Type B pancreatic cell (in vitro differentiated cells): Measurements from ENCODE around the gene ASCC3. TPM values are rescaled to one million over a fixed set of nuclear protein-coding genes. Genes with fewer than 3 reads are reported as not detected.

Source experiments
- DNase-seq: peaks from one replicate; pipeline ENCODE4 v3.0.0; 2021; ENCODE audit warnings: mixed read lengths; ENCODE audit not compliant: unreplicated experiment; ENCODE audit errors: extremely low spot score
- H3K27ac Mint-ChIP-seq: 2 replicates; pipeline ENCODE4 v1.8.0; 2021; ENCODE audit warnings: mild to moderate bottlenecking, mixed read lengths
- H3K27me3 Mint-ChIP-seq: 2 replicates; pipeline ENCODE4 v1.8.0; 2021; ENCODE audit warnings: mixed read lengths
- H3K36me3 Mint-ChIP-seq: 2 replicates; pipeline ENCODE4 v1.8.0; 2021; ENCODE audit warnings: mixed read lengths
- H3K4me1 Mint-ChIP-seq: one replicate; pipeline ENCODE4 v1.8.0; 2021; ENCODE audit warnings: mixed read lengths; ENCODE audit not compliant: unreplicated experiment
- H3K4me3 Mint-ChIP-seq: 2 replicates; pipeline ENCODE4 v1.8.0; 2021; ENCODE audit warnings: mild to moderate bottlenecking, mixed read lengths
- H3K9me3 Mint-ChIP-seq: 2 replicates; pipeline ENCODE4 v1.8.0; 2021; ENCODE audit warnings: mixed read lengths
- total RNA-seq: library from RNA; stranded (reverse); gene quantifications from 2 replicates; pipeline ENCODE4 v1.2.1, GENCODE V29; 2021; ENCODE audit warnings: low replicate concordance
- TF ChIP-seq, protein P1 (sequence below): fragments of 200-600 bp; sonication (generic); conservative IDR thresholded peaks from 2 replicates; pipeline ENCODE4 v1.5.0; 2021; ENCODE audit warnings: antibody characterized with exemption, mild to moderate bottlenecking

Gene ASCC3
- total RNA-seq, 1 donor from 2014 or later: 51.2 TPM

DNA sequence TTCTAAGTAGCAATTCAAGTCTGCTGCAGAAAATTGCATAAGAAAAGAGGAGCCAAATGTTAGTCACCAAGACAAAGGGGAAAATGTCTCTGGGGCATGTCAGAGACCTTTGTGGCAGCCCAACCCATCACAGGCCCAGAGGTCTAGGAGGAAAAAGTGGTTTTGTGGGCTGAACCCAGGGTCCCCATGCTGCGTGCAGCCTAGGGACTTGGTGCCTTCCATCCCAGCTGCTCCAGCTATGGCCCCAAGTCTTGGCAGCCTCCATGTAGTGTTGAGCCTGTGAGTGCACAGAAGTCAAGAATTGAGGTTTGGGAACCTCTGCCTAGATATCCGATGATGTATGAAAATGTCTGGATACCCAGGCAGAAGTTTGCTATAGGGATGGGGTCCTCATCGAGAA, 181.1 kb downstream of the ASCC3 start:
- Mint-ChIP-seq H3K9me3 (peaks cover 20% of the 10 kb centered on the region), H3K36me3 (peaks cover 22% of the 10 kb centered on the region), H3K27ac (no peak overlapping the region), H3K4me3 (no peak overlapping the region), H3K4me1 (peaks cover 2% of the 10 kb centered on the region), H3K27me3 (no peaks in the 10 kb centered on the region)
- no peak for DNase-seq
- TF ChIP-seq, protein P1, sequence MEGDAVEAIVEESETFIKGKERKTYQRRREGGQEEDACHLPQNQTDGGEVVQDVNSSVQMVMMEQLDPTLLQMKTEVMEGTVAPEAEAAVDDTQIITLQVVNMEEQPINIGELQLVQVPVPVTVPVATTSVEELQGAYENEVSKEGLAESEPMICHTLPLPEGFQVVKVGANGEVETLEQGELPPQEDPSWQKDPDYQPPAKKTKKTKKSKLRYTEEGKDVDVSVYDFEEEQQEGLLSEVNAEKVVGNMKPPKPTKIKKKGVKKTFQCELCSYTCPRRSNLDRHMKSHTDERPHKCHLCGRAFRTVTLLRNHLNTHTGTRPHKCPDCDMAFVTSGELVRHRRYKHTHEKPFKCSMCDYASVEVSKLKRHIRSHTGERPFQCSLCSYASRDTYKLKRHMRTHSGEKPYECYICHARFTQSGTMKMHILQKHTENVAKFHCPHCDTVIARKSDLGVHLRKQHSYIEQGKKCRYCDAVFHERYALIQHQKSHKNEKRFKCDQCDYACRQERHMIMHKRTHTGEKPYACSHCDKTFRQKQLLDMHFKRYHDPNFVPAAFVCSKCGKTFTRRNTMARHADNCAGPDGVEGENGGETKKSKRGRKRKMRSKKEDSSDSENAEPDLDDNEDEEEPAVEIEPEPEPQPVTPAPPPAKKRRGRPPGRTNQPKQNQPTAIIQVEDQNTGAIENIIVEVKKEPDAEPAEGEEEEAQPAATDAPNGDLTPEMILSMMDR: no peak

- Mint-ChIP-seq H3K36me3 (peaks cover 7% of the 10 kb centered on the region), H3K4me1 (no peaks in the 10 kb centered on the region), H3K27me3 (no peaks in the 10 kb centered on the region), H3K4me3 (no peak overlapping the region), H3K27ac (no peak overlapping the region), H3K9me3 (peaks cover 8% of the 10 kb centered on the region)
- DNase-seq: no peak
- TF ChIP-seq, protein P1: no peak
Observed at GRCh38 chr6:100695445-100695844, 185.7 kb downstream of the ASCC3 start.

DNA sequence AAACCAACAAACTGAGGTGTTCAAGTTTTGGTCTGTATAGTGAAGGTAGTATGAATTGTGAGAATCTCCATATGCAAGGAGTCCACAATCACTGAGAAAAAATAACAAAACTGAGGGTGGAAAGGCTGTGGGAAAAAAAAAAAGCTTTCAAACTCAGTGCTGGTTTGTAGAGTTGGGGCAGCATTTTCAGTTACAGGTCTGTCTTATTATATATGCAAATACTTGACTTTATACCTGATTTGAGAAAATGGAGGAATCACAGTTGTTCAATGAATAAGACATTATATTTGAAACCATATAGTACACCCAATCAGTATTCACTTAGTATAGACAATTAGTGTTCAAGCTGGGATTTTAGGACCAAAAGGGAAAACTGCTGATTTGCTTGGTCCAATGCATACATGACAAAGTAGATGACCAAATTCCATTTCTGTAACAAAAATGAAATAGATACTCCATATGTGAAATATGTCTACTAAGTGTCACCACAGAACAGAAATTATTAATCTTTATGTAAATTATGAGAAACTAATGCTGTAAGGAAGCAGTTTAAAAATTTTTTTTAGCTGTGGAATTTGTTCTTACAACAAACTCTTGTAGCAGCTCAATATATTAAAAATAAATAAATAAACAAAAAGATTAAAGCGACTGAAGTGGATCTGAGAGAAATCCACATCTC, 187.7 kb downstream of the ASCC3 start:
- no peak for DNase-seq
- Mint-ChIP-seq H3K27ac (no peak overlapping the region), H3K4me3 (no peak overlapping the region), H3K27me3 (no peaks in the 10 kb centered on the region), H3K4me1 (no peaks in the 10 kb centered on the region), H3K36me3 (no peaks in the 10 kb centered on the region), H3K9me3 (no peaks in the 10 kb centered on the region)
- TF ChIP-seq, protein P1: no peak

DNA sequence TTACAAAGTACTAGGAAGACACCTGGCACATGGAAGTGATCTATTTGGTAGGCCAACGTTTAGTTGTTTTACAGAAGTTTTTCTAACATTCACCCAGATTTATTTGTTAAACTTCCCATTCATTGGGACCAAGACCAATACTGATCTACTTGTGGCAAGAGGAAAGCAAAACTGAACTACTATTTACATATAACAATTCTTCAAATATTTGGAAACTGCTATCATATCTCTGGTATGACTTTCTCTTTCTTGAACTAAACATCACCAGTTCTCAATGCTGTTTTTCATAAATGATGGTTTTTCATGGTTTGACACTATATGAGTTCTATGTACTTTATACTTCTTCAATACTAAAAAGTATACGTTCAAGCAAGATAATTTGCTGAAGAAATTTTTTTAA, 189.2 kb downstream of the ASCC3 start:
- no peaks in the 10 kb centered on the region for H3K9me3 Mint-ChIP-seq
- H3K4me3 Mint-ChIP-seq: no peak overlapping the region
- no peaks in the 10 kb centered on the region for H3K36me3 Mint-ChIP-seq
- no peak for DNase-seq
- no peaks in the 10 kb centered on the region for H3K27me3 Mint-ChIP-seq
- no peaks in the 10 kb centered on the region for H3K4me1 Mint-ChIP-seq
- no peak overlapping the region for H3K27ac Mint-ChIP-seq
- TF ChIP-seq, protein P1: no peak

DNA sequence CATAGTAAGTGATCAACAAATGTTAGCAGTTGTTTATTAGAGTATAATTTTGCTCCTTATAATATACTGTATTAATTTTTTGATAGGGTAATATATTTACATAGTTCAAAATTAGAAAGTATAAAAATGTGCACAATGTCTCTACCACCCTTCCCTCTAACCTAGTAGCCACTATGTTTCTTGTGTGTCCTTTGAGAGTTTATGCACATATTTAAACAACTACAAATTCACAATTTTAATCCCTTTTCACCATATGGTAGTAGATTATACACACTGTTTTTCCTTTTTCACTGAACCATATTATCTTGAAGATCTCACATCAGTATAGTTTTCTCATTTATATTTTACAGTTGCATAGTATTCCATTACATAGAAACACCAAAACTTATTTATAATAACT, 194.9 kb downstream of the ASCC3 start:
- Mint-ChIP-seq H3K4me1 (no peaks in the 10 kb centered on the region), H3K9me3 (no peaks in the 10 kb centered on the region), H3K4me3 (no peak overlapping the region), H3K36me3 (peaks cover 10% of the 10 kb centered on the region), H3K27me3 (no peaks in the 10 kb centered on the region), H3K27ac (no peak overlapping the region)
- TF ChIP-seq, protein P1: no peak
- no peak for DNase-seq
